Spleen (tissue), 11 donors: ENCODE data around the gene AGAP3. TPM values are rescaled to one million over a fixed set of nuclear protein-coding genes. Genes with fewer than 3 reads are reported as not detected.

ENCODE experiments used
- DNase-seq: peaks from one replicate; pipeline ENCODE4 v3.0.0-alpha.2; 2020
- H3K27ac ChIP-seq, 8 donors: fragments of 200-600 bp; sonication (generic) in 7 of 8; 1 replicate in 4 of 8; 2 replicates in 4 of 8; pipeline versions ENCODE4 v1.5.0 to v1.8.0; 2016 to 2021; ENCODE audit warnings: inconsistent platforms in 4 of 8, mild to moderate bottlenecking in 4 of 8, moderate library complexity in 1 of 8
- H3K27me3 ChIP-seq, 7 donors: fragments of 200-600 bp; sonication (generic) in 6 of 7; replicated peaks in 1 of 7; 1 replicate in 4 of 7; 2 replicates in 3 of 7; pipeline versions ENCODE4 v1.5.0 to v1.8.0; 2016 to 2021; ENCODE audit warnings: inconsistent platforms in 3 of 7, mild to moderate bottlenecking in 1 of 7
- H3K36me3 ChIP-seq, 6 donors: fragments of 200-600 bp; sonication (generic) in 5 of 6; 1 replicate in 4 of 6; 2 replicates in 2 of 6; pipeline versions ENCODE4 v1.5.0 to v1.8.0; 2016 to 2021; ENCODE audit warnings: inconsistent platforms in 2 of 6
- H3K4me1 ChIP-seq, 6 donors: fragments of 200-600 bp; sonication (generic) in 5 of 6; 1 replicate in 3 of 6; 2 replicates in 3 of 6; pipeline versions ENCODE4 v1.5.0 to v1.8.0; 2016 to 2021; ENCODE audit warnings: inconsistent platforms in 3 of 6
- H3K4me3 ChIP-seq, 8 donors: fragments of 200-600 bp; sonication (generic) in 7 of 8; 1 replicate in 4 of 8; 2 replicates in 4 of 8; pipeline versions ENCODE4 v1.5.0 to v1.8.0; 2016 to 2021; ENCODE audit warnings: inconsistent platforms in 4 of 8, mild to moderate bottlenecking in 4 of 8, moderate library complexity in 2 of 8
- H3K9me3 ChIP-seq, 8 donors: fragments of 200-600 bp; sonication (generic) in 7 of 8; 1 replicate in 4 of 8; 2 replicates in 4 of 8; pipeline versions ENCODE4 v1.5.0 to v1.8.0; 2016 to 2021; ENCODE audit warnings: inconsistent platforms in 4 of 8
- POLR2A ChIP-seq, 3 donors: fragments of 450-650 bp; IDR thresholded peaks; one replicate each; pipeline ENCODE4 v1.5.1; 2017; ENCODE audit warnings: antibody characterized with exemption in 3 of 3, mild to moderate bottlenecking in 1 of 3
- POLR2AphosphoS5 ChIP-seq, 3 donors: sonication (generic); formaldehyde crosslinking; IDR thresholded peaks; one replicate each; pipeline ENCODE4 v1.5.1; 2017; ENCODE audit warnings: antibody characterized with exemption in 3 of 3
- WGBS, 5 donors: extraction: QIAGEN DNeasy Blood & Tissue Kit in 3 of 5; methylation state at CpG; one replicate each; pipeline versions ENCODE4 v1.1.5 to v1.1.7; 2013 to 2018; 5-methylcytosine and 5-hydroxymethylcytosine counted together
- intact Hi-C: fragments of 100-400 bp; cut with DNase I; formaldehyde crosslinking; loops from one replicate; pipeline ENCODE4 v1.15.0; 2023; ENCODE audit warnings: low total_unique reads
- polyA plus RNA-seq, 3 donors: library from polyadenylated mRNA; stranded (reverse); fragments of 200-250 nt; gene quantifications; one replicate each; pipeline ENCODE4 v1.2.1, GENCODE V29; 2013
- total RNA-seq, 7 donors: library from RNA; depleted of rRNA in 3 of 7; stranded (reverse); fragments of >200 nt in 3 of 7; fragmentation: NEBNext Ultra II Directional in 4 of 7; extraction: Animal tissue kit (Norgen Biotek cat#: 25700) in 4 of 7; gene quantifications; one replicate each; pipeline versions ENCODE4 v1.1.0 to v1.2.1, GENCODE V29; 2016 to 2021
- TF ChIP-seq, protein P1 (sequence below), 11 experiments: fragments of 200-600 bp in 7 of 11; fragments of 450-650 bp in 4 of 11; sonication (generic) in 4 of 11; IDR thresholded peaks in 8 of 11; conservative IDR thresholded peaks in 3 of 11; 1 replicate in 7 of 11; 2 replicates in 4 of 11; pipeline versions ENCODE4 v1.4.0 to v1.8.0; 2016 to 2021; ENCODE audit warnings: antibody characterized with exemption in 11 of 11, inconsistent platforms in 4 of 11, mild to moderate bottlenecking in 1 of 11
- donor health status: healthy with polysubstance abuse.
- donor health status: DM: no; HTN: no; CAD: no; lungs with moderate emphysema.
- donor health status: DM: no; HTN: no; CAD: no.
- donor health status: Bipolar disorder and iron deficiency.
- donor health status: healthy.
- donor health status: DM: no; HTN: no; CAD: no.
- donor health status: DM: yes; HTN: yes; CAD: no.

AGAP3 gene
- total and polyA plus RNA-seq, 10 donors: 21.8 to 94.4 (median 72.6) TPM

- 92 to 97% (median 94%) methylated on average over 13 of the region's 13 CpGs for whole genome bisulfite sequencing, 5 donors
- H3K4me3 ChIP-seq: no peak overlapping the region
- DNase-seq: no peak
- peaks cover 0 to 9% (median 2%) of the 10 kb centered on the region in 6 donors for H3K4me1 ChIP-seq
- intact Hi-C loops: no loop called here
- H3K9me3 ChIP-seq: no peaks in the 10 kb centered on the region
- no peak for TF ChIP-seq POLR2A (IDR thresholded peaks at IDR 0.05)
- TF ChIP-seq, protein P1, sequence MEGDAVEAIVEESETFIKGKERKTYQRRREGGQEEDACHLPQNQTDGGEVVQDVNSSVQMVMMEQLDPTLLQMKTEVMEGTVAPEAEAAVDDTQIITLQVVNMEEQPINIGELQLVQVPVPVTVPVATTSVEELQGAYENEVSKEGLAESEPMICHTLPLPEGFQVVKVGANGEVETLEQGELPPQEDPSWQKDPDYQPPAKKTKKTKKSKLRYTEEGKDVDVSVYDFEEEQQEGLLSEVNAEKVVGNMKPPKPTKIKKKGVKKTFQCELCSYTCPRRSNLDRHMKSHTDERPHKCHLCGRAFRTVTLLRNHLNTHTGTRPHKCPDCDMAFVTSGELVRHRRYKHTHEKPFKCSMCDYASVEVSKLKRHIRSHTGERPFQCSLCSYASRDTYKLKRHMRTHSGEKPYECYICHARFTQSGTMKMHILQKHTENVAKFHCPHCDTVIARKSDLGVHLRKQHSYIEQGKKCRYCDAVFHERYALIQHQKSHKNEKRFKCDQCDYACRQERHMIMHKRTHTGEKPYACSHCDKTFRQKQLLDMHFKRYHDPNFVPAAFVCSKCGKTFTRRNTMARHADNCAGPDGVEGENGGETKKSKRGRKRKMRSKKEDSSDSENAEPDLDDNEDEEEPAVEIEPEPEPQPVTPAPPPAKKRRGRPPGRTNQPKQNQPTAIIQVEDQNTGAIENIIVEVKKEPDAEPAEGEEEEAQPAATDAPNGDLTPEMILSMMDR (IDR thresholded peaks at IDR 0.05 in 8 of 11, conservative IDR thresholded peaks at IDR 0.05 in 3 of 11): no peak
- TF ChIP-seq POLR2AphosphoS5 (IDR thresholded peaks at IDR 0.05): no peak
- H3K36me3 ChIP-seq: peaks cover 0 to 96% (median 65%) of the 10 kb centered on the region in 6 donors
- no peak overlapping the region for H3K27ac ChIP-seq
- no peaks in the 10 kb centered on the region for H3K27me3 ChIP-seq
These were observed 44.9 kb downstream of the AGAP3 start for GRCh38 chr7:151131224-151131591.

- Histone ChIP-seq H3K4me3 (no peak overlapping the region), H3K27ac (no peak overlapping the region), H3K4me1 (peaks cover 0 to 11% (median 2%) of the 10 kb centered on the region in 6 donors), H3K36me3 (peaks cover 0 to 98% (median 69%) of the 10 kb centered on the region in 6 donors), H3K9me3 (no peaks in the 10 kb centered on the region), H3K27me3 (no peaks in the 10 kb centered on the region)
- WGBS, 5 donors: 81 to 84% (median 81%) methylated on average over 18 to 19 of the region's 19 CpGs
- no peak for DNase-seq
- peak in 2 of 3 donors; percentile 21 to 48 for TF ChIP-seq POLR2AphosphoS5 (IDR thresholded peaks at IDR 0.05)
- TF ChIP-seq, protein P1 (IDR thresholded peaks at IDR 0.05 in 8 of 11, conservative IDR thresholded peaks at IDR 0.05 in 3 of 11): no peak
- intact Hi-C loops: no loop called here
These were observed 45.5 kb downstream of the AGAP3 start for GRCh38 chr7:151131592-151132293.

DNA sequence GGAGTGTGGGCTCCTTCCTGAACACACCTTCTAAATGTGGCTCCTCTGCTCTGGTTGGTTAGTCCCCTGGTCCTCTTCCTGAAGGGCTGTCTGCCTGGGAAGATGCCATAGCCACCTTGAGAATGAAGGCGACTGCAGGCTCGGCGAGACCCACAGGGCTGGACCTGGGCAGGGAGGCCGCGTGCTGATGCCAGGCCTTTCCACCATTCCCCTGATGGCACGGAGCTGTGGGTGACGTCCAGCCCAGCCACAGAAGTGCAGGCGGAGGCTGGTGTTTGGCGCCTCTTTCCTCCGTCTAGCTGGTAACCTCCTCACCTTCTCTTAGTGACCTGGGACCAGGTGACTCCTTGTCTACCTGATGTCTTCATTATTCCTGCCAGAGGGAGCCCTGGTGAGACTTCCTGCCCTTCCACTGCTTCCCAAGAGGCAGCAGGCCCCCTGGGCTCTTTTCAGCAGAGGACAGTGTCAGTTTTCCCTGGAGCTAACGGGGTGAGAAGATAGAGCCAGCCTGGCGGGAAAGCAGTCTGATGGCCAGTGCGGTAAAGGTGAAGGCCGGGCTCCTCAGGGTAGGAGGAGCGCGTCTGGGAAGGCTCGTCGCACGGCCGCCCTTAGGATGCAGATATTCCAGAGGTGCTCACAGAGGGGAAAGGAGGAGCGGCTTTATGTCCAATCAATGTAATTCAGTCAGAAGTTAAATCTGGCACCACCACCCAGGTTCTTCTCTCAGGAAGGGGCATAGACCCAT is 46.4 kb downstream of the AGAP3 start:
- no peak for DNase-seq
- 91 to 96% (median 94%) methylated on average over 18 to 21 of the region's 21 CpGs for WGBS, 5 donors

More for the DNA sequence above, 46.4 kb downstream of the AGAP3 start:
- Histone ChIP-seq H3K27me3 (no peaks in the 10 kb centered on the region), H3K4me3 (no peak overlapping the region), H3K27ac (no peak overlapping the region), H3K9me3 (no peaks in the 10 kb centered on the region), H3K36me3 (peaks cover 0 to 100% (median 69%) of the 10 kb centered on the region in 6 donors), H3K4me1 (peaks cover 0 to 11% (median 2%) of the 10 kb centered on the region in 6 donors)
- TF ChIP-seq, protein P1 (IDR thresholded peaks at IDR 0.05 in 8 of 11, conservative IDR thresholded peaks at IDR 0.05 in 3 of 11): no peak
- TF ChIP-seq POLR2A (IDR thresholded peaks at IDR 0.05): no peak
- no peak for TF ChIP-seq POLR2AphosphoS5 (IDR thresholded peaks at IDR 0.05)
- intact Hi-C loops: no loop called here
